GM18526 (cell line): Measurements from ENCODE around the gene FUT6.

Experiments
- POLR2A ChIP-seq: IDR thresholded peaks from 3 replicates; pipeline ENCODE4 v1.6.1; 2011; ENCODE audit not compliant: insufficient read length; ENCODE audit errors: extremely low read depth

FUT6 gene

DNA sequence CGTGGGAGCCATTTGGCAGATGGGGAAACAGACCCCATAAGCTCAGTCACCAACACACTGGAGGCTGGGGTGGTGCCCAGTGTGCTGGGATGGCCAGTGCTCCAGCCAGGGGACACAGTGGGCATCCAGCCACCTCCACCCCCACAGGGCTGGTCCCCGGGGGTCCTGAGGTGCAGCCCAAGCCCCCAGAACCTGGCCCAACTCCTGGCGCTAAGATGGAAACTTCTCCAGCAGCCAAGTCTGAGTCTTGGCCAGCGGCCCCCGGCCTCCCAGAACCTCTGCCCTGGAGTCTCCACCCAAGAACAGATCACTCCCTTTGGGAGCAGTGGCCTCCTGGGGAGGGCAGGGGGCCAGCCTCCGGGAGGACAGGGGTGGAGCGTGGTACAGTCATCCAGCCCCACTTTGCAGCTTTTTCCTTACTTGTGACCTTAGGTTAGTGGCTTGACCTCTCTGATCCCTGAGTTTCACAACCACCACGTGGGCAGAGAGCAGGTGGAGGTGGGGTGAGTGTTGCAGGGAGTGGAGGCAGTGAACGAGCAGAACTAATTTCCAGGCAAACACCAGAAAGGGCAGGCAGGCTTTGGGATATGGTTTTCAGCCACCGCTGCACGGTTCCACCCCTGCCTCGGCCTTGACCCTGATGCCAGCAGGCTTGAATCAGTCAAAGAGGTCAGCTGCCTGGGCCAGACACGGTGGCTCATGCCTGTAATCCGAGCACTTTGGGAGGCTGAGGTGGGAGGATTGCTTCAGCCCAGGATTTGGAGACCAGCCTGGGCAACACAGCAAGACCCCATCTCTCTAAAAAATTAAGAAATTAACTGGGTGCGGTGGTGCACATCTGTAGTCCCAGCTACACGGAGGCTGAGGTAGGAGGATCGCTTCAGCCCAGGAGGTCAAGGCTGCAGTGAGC is 38.9 kb downstream of the FUT6 start:
- TF ChIP-seq POLR2A, result no peak

DNA sequence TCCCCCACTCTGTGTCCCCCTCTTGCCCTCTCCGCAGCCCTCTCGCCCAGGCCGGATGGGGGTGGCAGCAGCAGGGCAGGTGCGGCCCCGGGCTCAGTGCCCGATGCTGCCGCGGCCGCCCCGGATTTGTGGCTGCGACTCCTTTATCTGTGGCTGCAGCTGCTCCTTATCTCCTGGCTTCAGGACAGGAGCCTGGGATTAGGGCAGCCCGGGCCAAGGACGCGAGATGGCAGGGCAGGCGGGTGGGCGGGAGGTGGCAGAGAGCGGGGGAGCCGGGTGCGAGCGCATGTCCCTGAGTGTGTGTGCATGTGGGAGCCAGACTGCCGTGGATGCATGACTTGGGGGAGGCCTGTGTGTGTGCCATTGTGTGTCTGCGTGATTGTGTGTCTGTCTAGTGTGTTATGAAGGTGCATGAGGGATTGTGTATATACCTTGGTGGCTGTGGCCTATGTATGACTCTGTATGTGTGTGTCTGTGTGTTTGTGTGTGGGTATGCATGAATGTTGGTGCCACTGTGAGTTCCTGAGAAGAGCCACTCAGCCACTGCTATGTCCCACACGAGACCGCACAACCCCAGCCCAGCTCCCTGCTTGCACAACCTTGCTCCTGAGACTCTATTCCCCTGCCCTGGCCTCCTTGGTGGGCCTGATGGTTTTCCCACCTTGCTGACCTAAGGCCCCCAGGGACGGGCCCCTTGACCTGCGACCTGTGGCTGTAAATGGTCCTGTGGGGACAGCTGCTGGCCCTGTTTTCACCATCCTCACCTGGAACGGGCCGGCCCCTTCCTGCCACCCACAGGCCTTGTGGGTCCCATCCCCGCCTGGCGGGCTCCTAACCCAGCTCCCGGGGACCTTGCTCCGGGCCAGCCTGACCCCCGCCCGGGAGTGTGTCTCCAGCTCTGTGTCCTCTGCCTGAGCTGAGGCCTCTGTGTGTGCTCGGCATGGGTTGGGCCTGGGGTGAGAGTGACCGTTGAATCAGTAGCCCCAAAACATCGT is 40.0 kb downstream of the FUT6 start:
- TF ChIP-seq POLR2A, result no peak

DNA sequence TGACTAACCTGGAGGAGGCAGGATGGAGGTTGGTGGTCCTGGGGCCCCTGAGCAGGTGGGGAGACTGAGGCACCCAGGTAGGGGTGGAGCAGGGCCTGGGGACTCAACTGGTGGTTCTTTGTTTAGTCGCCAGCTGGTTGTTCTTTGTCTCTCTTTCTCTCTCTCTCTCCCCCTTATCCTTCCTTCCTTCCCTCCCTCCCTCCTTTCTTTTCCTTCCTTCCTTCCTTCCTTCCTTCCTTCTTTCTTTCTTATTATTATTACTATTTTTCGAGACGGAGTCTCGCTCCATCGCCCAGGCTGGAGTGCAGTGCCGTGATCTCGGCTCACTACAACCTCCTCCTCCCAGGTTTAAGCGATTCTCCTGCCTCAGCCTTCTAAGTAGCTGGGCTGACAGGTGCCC is 41.3 kb downstream of the FUT6 start:
- TF ChIP-seq POLR2A, result no peak

DNA sequence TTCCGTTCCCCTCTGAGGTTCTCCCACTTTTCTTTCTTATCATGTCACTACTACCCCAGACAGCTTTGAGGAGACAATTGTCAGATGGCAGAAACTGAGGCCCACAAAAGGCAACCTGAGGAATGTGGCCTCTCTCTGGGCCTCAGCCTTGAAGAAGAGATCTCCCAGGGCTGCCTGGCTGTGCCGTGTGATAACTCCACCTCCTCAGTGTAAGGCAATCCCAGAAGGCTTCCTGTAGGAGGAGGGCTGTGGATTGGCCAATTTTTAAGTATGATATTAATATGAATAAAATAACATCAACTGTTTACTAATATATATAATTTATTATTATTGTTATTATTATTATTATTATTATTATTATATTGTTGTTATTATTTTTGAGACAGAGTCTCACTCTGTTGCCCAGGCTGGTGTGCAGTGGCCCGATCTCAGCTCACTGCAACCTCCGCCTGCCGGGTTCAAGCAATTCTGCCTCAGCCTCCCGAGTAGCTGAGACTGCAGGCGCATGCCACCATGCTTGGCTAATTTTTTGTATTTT is 44.1 kb downstream of the FUT6 start:
- no peak for TF ChIP-seq POLR2A

DNA sequence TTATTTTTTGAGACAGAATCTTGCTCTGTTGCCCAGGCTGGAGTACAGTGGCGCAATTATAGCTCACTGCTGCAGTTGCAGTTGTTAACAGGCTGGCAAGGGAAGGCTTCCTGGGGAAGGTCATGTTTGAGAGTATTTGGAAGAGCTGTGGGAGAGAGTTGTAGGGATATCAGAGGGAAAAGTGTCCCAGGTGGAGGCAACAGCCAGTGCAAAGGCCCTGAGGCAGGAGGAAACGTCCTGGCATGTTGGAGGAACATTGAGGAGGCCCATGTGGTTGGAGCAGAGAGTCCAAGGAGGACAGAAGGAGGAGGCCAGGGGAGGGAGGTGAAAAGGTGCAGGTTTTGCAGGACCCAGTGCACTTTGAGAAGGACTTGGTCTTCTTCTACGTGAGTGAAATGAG is 46.3 kb downstream of the FUT6 start:
- no peak for TF ChIP-seq POLR2A

DNA sequence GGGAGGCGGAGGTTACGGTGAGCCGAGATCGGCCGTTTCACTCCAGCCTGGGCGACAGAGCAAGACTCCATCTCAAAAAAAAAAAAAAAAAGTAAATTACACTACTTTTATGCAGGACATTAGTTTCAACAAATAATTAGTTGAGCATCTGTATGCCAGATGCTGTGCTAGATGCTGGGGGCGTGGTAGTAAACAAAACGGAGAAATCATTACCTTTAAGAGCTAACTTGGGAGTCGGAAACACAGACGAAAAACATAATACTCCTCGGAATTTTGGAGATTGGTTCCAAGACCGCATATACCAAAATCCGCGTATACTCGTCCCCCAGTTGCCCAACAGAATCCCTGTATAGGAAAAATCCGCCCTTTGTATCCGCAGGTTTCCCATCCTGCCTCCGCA is 47.3 kb downstream of the FUT6 start:
- TF ChIP-seq POLR2A, result no peak

DNA sequence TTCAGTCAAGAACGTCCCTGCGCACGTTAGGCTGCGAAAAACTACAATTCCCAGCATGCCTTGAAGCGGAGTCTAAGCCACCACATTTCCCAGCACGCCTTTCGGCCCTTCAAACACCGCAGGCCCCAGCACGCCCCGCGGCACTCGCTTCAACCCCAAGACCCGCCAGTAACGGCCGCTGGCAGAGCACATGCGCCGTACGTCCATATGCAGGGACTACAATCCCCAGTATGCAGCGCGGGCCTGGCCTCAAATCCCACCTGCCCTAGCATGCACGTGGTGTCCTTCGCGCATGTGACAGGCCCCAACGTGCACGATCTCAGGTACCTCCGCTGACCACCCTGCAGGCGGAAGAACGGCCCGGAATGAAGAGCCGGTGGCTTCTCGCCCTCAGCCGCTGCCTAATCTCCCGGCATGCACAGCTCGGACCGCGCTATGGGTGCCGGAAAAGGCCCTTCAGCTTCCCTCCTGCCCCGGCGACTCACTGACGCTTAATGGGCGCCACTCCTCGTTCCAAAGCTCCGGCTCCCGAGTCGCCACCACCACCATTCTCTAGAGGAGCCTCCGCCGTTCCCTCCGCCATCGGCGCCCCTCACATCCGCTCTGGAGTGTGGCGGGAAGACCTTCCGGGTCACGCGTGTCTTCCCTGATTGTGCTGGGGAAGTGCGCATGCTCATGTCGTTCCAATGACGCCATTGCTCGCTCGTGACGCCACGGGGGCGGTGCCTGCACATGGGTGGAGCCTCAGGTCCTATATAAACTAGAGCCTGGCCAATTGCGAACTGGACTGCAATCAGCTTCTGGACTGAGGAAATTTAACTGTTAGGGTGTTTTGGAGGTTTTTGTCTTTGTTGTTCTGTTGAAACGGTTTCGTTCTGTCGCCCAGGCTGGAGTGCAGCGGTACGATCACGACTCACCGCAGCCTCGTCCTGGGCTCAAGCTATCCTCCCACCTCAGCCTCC is 48.7 kb downstream of the FUT6 start, which contains the start of gene DUS3L:
Gene DUS3L, minus strand, starts transcription at position 605 of the 962 bp plus-strand sequence. Its CDS starts 22 bp downstream, at position 583.
- TF ChIP-seq POLR2A, result peak; percentile 82

- no peak for TF ChIP-seq POLR2A
These were observed 49.5 kb downstream of the FUT6 start for GRCh38 chr19:5789886-5790558.

DNA sequence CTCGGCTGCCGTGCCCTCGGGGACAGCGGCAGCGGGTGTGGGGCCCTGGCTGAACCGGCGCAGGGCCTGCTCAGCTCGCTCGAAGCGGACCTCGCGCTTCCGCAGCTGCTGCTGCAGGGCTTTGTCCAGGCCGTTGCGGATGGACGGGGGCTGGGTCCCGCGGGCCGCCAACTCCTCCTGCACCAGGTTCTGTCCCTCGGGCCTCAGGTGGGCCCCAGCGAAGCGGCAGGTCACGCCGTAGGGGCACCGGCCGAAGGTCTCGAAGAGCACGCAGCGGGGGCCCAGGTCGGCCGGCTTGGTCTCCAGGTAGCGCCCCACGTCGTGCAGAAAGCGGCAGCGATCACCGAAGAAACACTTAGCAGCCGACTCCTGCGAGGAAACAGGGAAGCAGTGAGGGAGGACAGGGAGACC is 50.1 kb downstream of the FUT6 start:
- no peak for TF ChIP-seq POLR2A

- TF ChIP-seq POLR2A, result no peak
These were observed 51.1 kb downstream of the FUT6 start for GRCh38 chr19:5788422-5788821.

DNA sequence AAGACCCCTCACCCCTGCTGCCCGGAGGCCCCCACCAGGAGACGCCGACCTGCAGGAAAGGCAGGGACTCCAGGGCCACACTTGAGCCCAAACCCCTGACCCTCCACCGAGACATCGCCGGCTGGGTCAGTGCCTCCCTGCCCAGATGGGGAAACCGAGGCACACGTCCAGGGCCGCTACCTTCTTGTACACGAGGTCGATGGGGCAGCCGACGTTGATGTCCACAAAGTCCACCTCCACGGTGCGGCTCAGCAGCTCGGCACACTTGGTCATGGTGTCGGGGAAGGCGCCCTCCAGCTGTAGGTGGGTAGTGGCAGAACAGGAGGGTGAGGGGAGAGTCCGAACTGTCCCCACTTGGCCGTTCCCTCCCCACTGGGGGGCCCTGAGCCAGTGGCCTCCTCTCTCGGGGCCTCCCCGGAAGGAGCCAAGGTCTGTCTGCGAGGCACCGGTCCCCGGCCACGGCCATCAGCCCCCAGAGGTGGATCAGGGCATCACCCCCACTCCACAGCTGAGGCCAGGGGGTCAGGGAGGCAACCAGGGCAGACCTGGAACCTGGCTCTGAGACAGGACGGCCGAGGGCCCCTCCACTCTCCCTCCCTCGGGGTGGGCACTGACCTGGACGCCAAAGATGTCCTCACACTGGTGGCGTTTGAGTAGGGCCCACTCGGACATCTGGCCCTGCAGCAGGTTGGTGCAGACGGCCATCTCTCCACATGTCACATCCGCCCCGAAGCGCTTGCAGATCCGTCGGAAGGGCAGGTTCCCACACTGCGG is 51.9 kb downstream of the FUT6 start:
- TF ChIP-seq POLR2A, result no peak

- no peak for TF ChIP-seq POLR2A
These were observed 52.7 kb downstream of the FUT6 start for GRCh38 chr19:5786593-5787408.
